HepG2 (cell line): Measurements from ENCODE around the gene VIT.

Experiments used
- DR1 ChIP-seq: sonication (generic); formaldehyde crosslinking; IDR thresholded peaks from 2 replicates; pipeline ENCODE4 v1.8.0; 2021; ENCODE audit warnings: mild to moderate bottlenecking, missing genetic modification reagents, inconsistent platforms
- FIP1L1 ChIP-seq: fragments of 200-400 bp; formaldehyde crosslinking; IDR thresholded peaks from 2 replicates; pipeline ENCODE4 v1.6.1; 2018; ENCODE audit warnings: low read depth, mild to moderate bottlenecking, low read length, moderate library complexity, borderline replicate concordance; ENCODE audit not compliant: insufficient read depth
- FOXC1 ChIP-seq: sonication (generic); formaldehyde crosslinking; IDR thresholded peaks from 2 replicates; pipeline ENCODE4 v1.8.0; 2022; ENCODE audit warnings: mild to moderate bottlenecking, missing genetic modification reagents, borderline replicate concordance
- MXD4 ChIP-seq: IDR thresholded peaks from 2 replicates; pipeline ENCODE4 v1.6.1; 2016; ENCODE audit warnings: mild to moderate bottlenecking, missing biosample characterization, missing genetic modification reagents
- SP1 ChIP-seq, 2 experiments: fragments of 450-650 bp in 1 of 2; sonication (generic) in 1 of 2; formaldehyde crosslinking in 1 of 2; IDR thresholded peaks; 2 replicates each; pipeline versions ENCODE4 v1.4.0 to v1.6.1; 2016 to 2020; ENCODE audit warnings: missing genetic modification reagents in 1 of 2
- TOE1 ChIP-seq: sonication (generic); formaldehyde crosslinking; IDR thresholded peaks from 2 replicates; pipeline ENCODE4 v1.4.0; 2020; ENCODE audit warnings: mild to moderate bottlenecking, missing genetic modification reagents
- UBTF ChIP-seq: sonication (generic); formaldehyde crosslinking; IDR thresholded peaks from 2 replicates; pipeline ENCODE4 v1.4.0; 2020; ENCODE audit warnings: mild to moderate bottlenecking, missing genetic modification reagents
- ZNF207 ChIP-seq: fragments of 450-650 bp; IDR thresholded peaks from 2 replicates; pipeline ENCODE4 v1.6.1; 2016; ENCODE audit warnings: antibody characterized with exemption, borderline replicate concordance
- TF ChIP-seq, protein P1 (sequence below), 2 experiments: sonication (generic) in 1 of 2; formaldehyde crosslinking in 1 of 2; IDR thresholded peaks; 2 replicates each; pipeline versions ENCODE4 v1.5.1 to v1.6.1; 2011 to 2020; ENCODE audit warnings: borderline replicate concordance in 1 of 2, low read depth in 1 of 2, low read length in 1 of 2, mild to moderate bottlenecking in 1 of 2, missing genetic modification reagents in 1 of 2, moderate library complexity in 1 of 2

DNA sequence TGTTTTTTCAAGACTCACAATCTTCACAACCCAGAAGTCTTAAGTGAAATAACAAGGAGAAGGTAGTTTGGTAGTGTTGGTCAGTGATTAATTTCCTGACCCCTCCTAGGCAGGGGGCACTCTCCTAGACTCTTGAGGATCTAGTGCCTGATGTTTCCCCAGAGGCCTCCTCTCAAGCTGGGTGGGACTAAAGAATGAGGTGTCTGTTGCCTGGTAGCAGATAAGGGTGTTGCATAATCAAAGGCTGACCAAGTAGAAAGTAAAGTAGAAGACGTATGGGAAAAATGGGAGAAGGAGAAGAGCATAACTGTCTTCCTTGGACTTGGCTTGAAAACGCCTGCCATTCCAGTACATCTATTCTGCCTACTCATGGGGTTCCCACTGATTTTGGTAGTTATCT, 37.8 kb downstream of the VIT start:
- no peak for TF ChIP-seq MXD4 (CRISPR knock-in tag)
- TF ChIP-seq SP1 (IDR thresholded peaks at IDR 0.05) = no peak
- no peak for TF ChIP-seq SP1 (CRISPR knock-in tag; IDR thresholded peaks at IDR 0.05)
- TF ChIP-seq FIP1L1 = no peak
- no peak for TF ChIP-seq ZNF207
- TF ChIP-seq, protein P1, sequence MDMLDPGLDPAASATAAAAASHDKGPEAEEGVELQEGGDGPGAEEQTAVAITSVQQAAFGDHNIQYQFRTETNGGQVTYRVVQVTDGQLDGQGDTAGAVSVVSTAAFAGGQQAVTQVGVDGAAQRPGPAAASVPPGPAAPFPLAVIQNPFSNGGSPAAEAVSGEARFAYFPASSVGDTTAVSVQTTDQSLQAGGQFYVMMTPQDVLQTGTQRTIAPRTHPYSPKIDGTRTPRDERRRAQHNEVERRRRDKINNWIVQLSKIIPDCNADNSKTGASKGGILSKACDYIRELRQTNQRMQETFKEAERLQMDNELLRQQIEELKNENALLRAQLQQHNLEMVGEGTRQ (IDR thresholded peaks at IDR 0.05; ENCODE audit: low read depth, low read length) = no peak
- TF ChIP-seq, protein P1 (CRISPR knock-in tag; IDR thresholded peaks at IDR 0.05; ENCODE audit: borderline replicate concordance) = no peak
- TF ChIP-seq TOE1 (CRISPR knock-in tag) = no peak
- TF ChIP-seq DR1 (CRISPR knock-in tag) = no peak
- no peak for TF ChIP-seq FOXC1 (CRISPR knock-in tag)
- no peak for TF ChIP-seq UBTF
